K562 (cell line): Measurements from ENCODE around the gene ZMIZ1. TPM values are rescaled to one million over a fixed set of nuclear protein-coding genes. Genes with fewer than 3 reads are reported as not detected.

Experiments used
- ETS2 ChIP-seq: IDR thresholded peaks from 2 replicates; pipeline ENCODE4 v1.6.1; 2016; ENCODE audit warnings: borderline replicate concordance, missing genetic modification characterization, mild to moderate bottlenecking, moderate library complexity, missing compliant biosample characterization; ENCODE audit not compliant: poor library complexity, severe bottlenecking
- GATA2 ChIP-seq: sonication (generic); formaldehyde crosslinking; IDR thresholded peaks from 2 replicates; pipeline ENCODE4 v1.4.0; 2020; ENCODE audit warnings: mild to moderate bottlenecking, missing genetic modification reagents
- HDAC1 ChIP-seq, 2 experiments: fragments of 450-650 bp; IDR thresholded peaks; 2 replicates each; pipeline ENCODE4 v1.6.1; 2016 to 2017; ENCODE audit warnings: inconsistent platforms in 1 of 2, mild to moderate bottlenecking in 1 of 2, moderate library complexity in 1 of 2
- HDAC8 ChIP-seq: fragments of 450-650 bp; IDR thresholded peaks from 2 replicates; pipeline ENCODE4 v1.6.1; 2016; ENCODE audit warnings: mild to moderate bottlenecking, missing genetic modification characterization, moderate library complexity, missing compliant biosample characterization
- NR4A1 ChIP-seq, 2 experiments: fragments of 250-450 bp in 1 of 2; fragments of 450-650 bp in 1 of 2; sonication (Bioruptor Pico) in 1 of 2; IDR thresholded peaks; 2 replicates each; pipeline versions ENCODE4 v1.4.0 to v1.6.1; 2016 to 2020; ENCODE audit warnings: mild to moderate bottlenecking in 2 of 2, missing compliant biosample characterization in 1 of 2, missing genetic modification characterization in 1 of 2, moderate library complexity in 1 of 2
- PML ChIP-seq: IDR thresholded peaks from 2 replicates; pipeline ENCODE4 v1.6.1; 2012; ENCODE audit warnings: low read length, inconsistent platforms
- SAP30 ChIP-seq: fragments of 200-600 bp; sonication (generic); IDR thresholded peaks from 2 replicates; pipeline ENCODE4 v1.6.1; 2012; ENCODE audit warnings: borderline replicate concordance, low read depth, mild to moderate bottlenecking, moderate library complexity, low read length, control low read depth, inconsistent platforms; ENCODE audit not compliant: insufficient read depth, poor library complexity, severe bottlenecking
- SMARCC2 ChIP-seq: fragments of 450-650 bp; IDR thresholded peaks from 2 replicates; pipeline ENCODE4 v1.6.1; 2017; ENCODE audit warnings: antibody characterized with exemption, moderate library complexity, mild to moderate bottlenecking, low read depth
- TBL1XR1 ChIP-seq, 2 experiments: IDR thresholded peaks; 2 replicates each; pipeline ENCODE4 v1.6.1; 2012; ENCODE audit warnings: improper control_type of control experiment in 2 of 2, low read length in 2 of 2, mild to moderate bottlenecking in 1 of 2
- ZBTB8A ChIP-seq: fragments of 450-650 bp; IDR thresholded peaks from 2 replicates; pipeline ENCODE4 v1.6.1; 2018; ENCODE audit warnings: mild to moderate bottlenecking, moderate library complexity; ENCODE audit not compliant: partially characterized antibody
- ZNF444 ChIP-seq: fragments of 250-450 bp; sonication (Bioruptor Pico); IDR thresholded peaks from 2 replicates; pipeline ENCODE4 v1.4.0; 2020; ENCODE audit warnings: mild to moderate bottlenecking, moderate library complexity
- ZNF780A ChIP-seq: fragments of 250-450 bp; sonication (Bioruptor Pico); IDR thresholded peaks from 2 replicates; pipeline ENCODE4 v1.5.0; 2021; ENCODE audit warnings: mild to moderate bottlenecking
- polyA plus RNA-seq, 8 experiments: library from polyadenylated mRNA; depleted of rRNA in 4 of 8; stranded (reverse) in 5 of 8; unstranded in 3 of 8; fragments of >200 nt; fragmentation: Nextera tagmentation in 2 of 8; fragmentation: Illumina TruSeq in 1 of 8; extraction: Ambion mirVana in 2 of 8; extraction: Trizol in 1 of 8; gene quantifications; 2 replicates each; pipeline versions ENCODE4 v1.2.1 to v1.2.3, GENCODE V29; 2011 to 2014; ENCODE audit warnings: inconsistent platforms in 1 of 8, missing spikeins in 1 of 8
- total RNA-seq, 7 experiments: library from RNA; depleted of rRNA in 6 of 7; stranded (reverse); fragments of >200 nt in 6 of 7; fragmentation: Illumina TruSeq in 2 of 7; extraction: Trizol in 2 of 7; gene quantifications; 2 replicates each; pipeline versions ENCODE4 v1.2.1 to v1.2.3, GENCODE V29; 2011 to 2021; ENCODE audit warnings: low replicate concordance in 1 of 7
- TF ChIP-seq, protein P1 (sequence below): conservative IDR thresholded peaks from 2 replicates; pipeline ENCODE4 v1.6.1; 2011; ENCODE audit warnings: low read depth, mild to moderate bottlenecking, low read length; ENCODE audit not compliant: control insufficient read depth
- TF ChIP-seq, protein P2 (sequence below): IDR thresholded peaks from 2 replicates; pipeline ENCODE4 v1.6.1; 2011; ENCODE audit warnings: borderline replicate concordance, low read depth, mild to moderate bottlenecking, moderate library complexity, low read length; ENCODE audit not compliant: insufficient read depth, poor library complexity, severe bottlenecking
- TF ChIP-seq, protein P3 (sequence below): IDR thresholded peaks from 3 replicates; pipeline ENCODE4 v1.6.1; 2011; ENCODE audit warnings: borderline replicate concordance, mild to moderate bottlenecking; ENCODE audit not compliant: insufficient read length, insufficient read depth
- TF ChIP-seq, protein P4 (sequence below): fragments of 450-650 bp; formaldehyde crosslinking; IDR thresholded peaks from 2 replicates; pipeline ENCODE4 v1.4.0; 2020; ENCODE audit warnings: mild to moderate bottlenecking, moderate library complexity

ZMIZ1 gene
- total and polyA plus RNA-seq, 9 of the 15 experiments (the other 6 are each of a cell fraction or from before 2014, with no cell fraction given) = 1.0 to 37.3 (median 4.3) TPM

DNA sequence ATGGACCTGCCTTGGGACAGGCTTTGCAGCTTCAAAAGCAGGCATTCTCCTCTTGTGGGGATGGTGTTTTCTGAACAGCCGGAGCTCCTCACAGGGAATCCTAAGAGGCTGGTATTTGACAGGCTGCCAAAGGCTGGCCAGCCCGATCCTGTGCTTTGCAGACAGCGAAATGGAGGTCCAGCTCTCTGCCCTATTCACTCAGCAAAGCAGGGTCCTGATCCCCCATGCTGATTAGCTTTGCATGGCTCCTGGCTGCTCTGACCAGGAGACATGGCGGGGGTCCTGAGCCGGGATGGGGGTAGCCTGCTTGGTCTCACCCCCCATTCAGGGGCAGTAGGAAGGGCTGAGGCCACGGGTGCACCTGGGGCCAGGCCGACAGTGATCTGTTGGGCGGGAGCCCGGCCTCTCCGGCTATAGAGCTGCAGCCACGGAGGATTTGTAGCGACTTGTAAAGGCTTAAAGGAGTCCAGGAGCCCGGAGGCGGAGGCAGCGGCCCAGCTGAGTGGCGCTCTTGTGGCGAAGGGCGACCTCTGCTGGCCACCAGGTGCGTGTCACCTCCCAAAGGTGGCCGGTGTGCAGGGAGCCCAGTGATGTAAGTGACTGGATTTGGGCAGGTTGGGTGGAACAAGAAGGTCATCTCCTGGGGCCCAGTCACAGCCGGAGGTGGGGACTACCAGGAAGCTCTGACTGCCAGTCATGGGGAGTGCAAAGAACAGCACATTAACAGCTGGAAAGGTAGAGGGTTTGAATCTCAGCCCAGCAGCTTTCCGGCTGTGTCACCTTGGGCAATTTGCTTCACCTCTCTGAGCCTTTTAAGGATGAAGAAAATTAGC is 126.5 kb downstream of the ZMIZ1 start (continued):
- TF ChIP-seq, protein P1, sequence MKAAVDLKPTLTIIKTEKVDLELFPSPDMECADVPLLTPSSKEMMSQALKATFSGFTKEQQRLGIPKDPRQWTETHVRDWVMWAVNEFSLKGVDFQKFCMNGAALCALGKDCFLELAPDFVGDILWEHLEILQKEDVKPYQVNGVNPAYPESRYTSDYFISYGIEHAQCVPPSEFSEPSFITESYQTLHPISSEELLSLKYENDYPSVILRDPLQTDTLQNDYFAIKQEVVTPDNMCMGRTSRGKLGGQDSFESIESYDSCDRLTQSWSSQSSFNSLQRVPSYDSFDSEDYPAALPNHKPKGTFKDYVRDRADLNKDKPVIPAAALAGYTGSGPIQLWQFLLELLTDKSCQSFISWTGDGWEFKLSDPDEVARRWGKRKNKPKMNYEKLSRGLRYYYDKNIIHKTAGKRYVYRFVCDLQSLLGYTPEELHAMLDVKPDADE = no peak
- TF ChIP-seq SAP30 = no peak
- no peak for TF ChIP-seq HDAC1 (IDR thresholded peaks at IDR 0.05)
- TF ChIP-seq, protein P2, sequence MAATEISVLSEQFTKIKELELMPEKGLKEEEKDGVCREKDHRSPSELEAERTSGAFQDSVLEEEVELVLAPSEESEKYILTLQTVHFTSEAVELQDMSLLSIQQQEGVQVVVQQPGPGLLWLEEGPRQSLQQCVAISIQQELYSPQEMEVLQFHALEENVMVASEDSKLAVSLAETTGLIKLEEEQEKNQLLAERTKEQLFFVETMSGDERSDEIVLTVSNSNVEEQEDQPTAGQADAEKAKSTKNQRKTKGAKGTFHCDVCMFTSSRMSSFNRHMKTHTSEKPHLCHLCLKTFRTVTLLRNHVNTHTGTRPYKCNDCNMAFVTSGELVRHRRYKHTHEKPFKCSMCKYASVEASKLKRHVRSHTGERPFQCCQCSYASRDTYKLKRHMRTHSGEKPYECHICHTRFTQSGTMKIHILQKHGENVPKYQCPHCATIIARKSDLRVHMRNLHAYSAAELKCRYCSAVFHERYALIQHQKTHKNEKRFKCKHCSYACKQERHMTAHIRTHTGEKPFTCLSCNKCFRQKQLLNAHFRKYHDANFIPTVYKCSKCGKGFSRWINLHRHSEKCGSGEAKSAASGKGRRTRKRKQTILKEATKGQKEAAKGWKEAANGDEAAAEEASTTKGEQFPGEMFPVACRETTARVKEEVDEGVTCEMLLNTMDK = peak; percentile 86
- TF ChIP-seq GATA2 (CRISPR knock-in tag) = peak; percentile 67
- TF ChIP-seq ZBTB8A = no peak
- TF ChIP-seq ETS2 (tag) = no peak
- TF ChIP-seq PML = no peak
- TF ChIP-seq ZNF444 (CRISPR knock-in tag) = no peak
- TF ChIP-seq, protein P3, sequence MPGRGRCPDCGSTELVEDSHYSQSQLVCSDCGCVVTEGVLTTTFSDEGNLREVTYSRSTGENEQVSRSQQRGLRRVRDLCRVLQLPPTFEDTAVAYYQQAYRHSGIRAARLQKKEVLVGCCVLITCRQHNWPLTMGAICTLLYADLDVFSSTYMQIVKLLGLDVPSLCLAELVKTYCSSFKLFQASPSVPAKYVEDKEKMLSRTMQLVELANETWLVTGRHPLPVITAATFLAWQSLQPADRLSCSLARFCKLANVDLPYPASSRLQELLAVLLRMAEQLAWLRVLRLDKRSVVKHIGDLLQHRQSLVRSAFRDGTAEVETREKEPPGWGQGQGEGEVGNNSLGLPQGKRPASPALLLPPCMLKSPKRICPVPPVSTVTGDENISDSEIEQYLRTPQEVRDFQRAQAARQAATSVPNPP = no peak
- no peak for TF ChIP-seq SMARCC2
- no peak for TF ChIP-seq HDAC8
- TF ChIP-seq, protein P4, sequence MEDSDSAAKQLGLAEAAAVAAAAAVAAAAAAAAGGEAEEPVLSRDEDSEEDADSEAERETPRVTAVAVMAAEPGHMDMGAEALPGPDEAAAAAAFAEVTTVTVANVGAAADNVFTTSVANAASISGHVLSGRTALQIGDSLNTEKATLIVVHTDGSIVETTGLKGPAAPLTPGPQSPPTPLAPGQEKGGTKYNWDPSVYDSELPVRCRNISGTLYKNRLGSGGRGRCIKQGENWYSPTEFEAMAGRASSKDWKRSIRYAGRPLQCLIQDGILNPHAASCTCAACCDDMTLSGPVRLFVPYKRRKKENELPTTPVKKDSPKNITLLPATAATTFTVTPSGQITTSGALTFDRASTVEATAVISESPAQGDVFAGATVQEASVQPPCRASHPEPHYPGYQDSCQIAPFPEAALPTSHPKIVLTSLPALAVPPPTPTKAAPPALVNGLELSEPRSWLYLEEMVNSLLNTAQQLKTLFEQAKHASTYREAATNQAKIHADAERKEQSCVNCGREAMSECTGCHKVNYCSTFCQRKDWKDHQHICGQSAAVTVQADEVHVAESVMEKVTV (CRISPR knock-in tag) = peak; percentile 97
- no peak for TF ChIP-seq ZNF780A (CRISPR knock-in tag)
- no peak for TF ChIP-seq NR4A1 (CRISPR knock-in tag; IDR thresholded peaks at IDR 0.05)
- TF ChIP-seq NR4A1 (tag; IDR thresholded peaks at IDR 0.05) = no peak
- 0 out of 4 replicates have a peak, but pooled peaks of 1 of the 2 experiments have one; percentile 44 for TF ChIP-seq TBL1XR1 (IDR thresholded peaks at IDR 0.05; ENCODE audit: low read length in 2 of 2)
